ENCODE measurements around the gene SURF6.
"Not testable (repeated sequence)": the region's sequence is repeated elsewhere in the genome, so short reads cannot be mapped to it uniquely, and the experiment has no call there.

DNA sequence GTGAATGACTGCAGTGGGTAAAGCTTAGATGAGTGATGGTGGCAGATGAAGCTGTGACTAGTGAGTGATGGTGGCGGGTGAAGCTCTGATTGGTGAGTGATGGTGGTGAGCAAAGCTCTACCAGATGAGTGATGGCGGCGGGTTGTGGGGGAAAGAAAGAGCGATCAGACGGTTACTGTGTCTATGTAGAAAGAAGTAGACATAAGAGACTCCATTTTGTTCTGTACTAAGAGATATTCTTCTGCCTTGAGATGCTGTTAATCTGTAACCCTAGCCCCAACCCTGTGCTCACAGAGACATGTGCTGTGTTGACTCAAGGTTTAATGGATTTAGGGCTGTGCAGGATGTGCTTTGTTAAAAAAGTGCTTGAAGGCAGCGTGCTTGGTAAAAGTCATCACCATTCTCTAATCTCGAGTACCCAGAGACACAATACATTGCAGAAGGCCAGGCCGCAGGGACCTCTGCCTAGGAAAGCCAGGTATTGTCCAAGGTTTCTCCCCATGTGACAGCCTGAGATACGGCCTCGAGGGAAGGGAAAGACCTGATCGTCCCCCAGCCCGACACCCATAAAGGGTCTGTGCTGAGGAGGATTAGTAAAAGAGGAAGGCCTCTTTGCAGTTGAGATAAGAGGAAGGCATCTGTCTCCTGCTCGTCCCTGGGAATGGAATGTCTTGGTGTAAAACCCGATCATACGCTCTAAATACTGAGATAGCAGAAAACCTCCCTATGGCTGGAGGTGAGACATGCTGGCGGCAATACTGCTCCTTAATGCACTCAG lies 52.5 kb downstream of the SURF6 start:
- TF ChIP-seq, protein P1, sequence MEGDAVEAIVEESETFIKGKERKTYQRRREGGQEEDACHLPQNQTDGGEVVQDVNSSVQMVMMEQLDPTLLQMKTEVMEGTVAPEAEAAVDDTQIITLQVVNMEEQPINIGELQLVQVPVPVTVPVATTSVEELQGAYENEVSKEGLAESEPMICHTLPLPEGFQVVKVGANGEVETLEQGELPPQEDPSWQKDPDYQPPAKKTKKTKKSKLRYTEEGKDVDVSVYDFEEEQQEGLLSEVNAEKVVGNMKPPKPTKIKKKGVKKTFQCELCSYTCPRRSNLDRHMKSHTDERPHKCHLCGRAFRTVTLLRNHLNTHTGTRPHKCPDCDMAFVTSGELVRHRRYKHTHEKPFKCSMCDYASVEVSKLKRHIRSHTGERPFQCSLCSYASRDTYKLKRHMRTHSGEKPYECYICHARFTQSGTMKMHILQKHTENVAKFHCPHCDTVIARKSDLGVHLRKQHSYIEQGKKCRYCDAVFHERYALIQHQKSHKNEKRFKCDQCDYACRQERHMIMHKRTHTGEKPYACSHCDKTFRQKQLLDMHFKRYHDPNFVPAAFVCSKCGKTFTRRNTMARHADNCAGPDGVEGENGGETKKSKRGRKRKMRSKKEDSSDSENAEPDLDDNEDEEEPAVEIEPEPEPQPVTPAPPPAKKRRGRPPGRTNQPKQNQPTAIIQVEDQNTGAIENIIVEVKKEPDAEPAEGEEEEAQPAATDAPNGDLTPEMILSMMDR (IDR thresholded peaks at IDR 0.05), result not testable (repeated sequence)
- TF ChIP-seq POLR2A (IDR thresholded peaks at IDR 0.05), result not testable (repeated sequence)
